Suprapubic skin (tissue), 3 donors: Measurements from ENCODE around the gene HIVEP2.

Source experiments
- CTCF ChIP-seq, 2 donors: fragments of 200-600 bp in 1 of 2; fragments of 450-650 bp in 1 of 2; sonication (generic) in 1 of 2; IDR thresholded peaks; one replicate each; pipeline ENCODE4 v1.5.1; 2016 to 2019; ENCODE audit warnings: antibody characterized with exemption in 2 of 2, mild to moderate bottlenecking in 1 of 2, moderate library complexity in 1 of 2
- EP300 ChIP-seq: sonication (generic); formaldehyde crosslinking; IDR thresholded peaks from one replicate; pipeline ENCODE4 v1.6.1; 2017; ENCODE audit warnings: antibody characterized with exemption
- POLR2A ChIP-seq, 2 donors: fragments of 450-650 bp; IDR thresholded peaks; one replicate each; pipeline ENCODE4 v1.6.1; 2017; ENCODE audit warnings: antibody characterized with exemption in 2 of 2, mild to moderate bottlenecking in 2 of 2, moderate library complexity in 2 of 2

GRCh38 chr6:142892254-142893021 is 52.5 kb downstream of the HIVEP2 start:
- TF ChIP-seq CTCF (IDR thresholded peaks at IDR 0.05) (no peak), EP300 (no peak), POLR2A (IDR thresholded peaks at IDR 0.05) (no peak)
